ENCODE measurements around the gene SUPV3L1. TPM values are rescaled to one million over a fixed set of nuclear protein-coding genes. Genes with fewer than 3 reads are reported as not detected.

SUPV3L1 gene
- total RNA-seq, 2 experiments from 2014 or later = 35.6 to 38.3 TPM

DNA sequence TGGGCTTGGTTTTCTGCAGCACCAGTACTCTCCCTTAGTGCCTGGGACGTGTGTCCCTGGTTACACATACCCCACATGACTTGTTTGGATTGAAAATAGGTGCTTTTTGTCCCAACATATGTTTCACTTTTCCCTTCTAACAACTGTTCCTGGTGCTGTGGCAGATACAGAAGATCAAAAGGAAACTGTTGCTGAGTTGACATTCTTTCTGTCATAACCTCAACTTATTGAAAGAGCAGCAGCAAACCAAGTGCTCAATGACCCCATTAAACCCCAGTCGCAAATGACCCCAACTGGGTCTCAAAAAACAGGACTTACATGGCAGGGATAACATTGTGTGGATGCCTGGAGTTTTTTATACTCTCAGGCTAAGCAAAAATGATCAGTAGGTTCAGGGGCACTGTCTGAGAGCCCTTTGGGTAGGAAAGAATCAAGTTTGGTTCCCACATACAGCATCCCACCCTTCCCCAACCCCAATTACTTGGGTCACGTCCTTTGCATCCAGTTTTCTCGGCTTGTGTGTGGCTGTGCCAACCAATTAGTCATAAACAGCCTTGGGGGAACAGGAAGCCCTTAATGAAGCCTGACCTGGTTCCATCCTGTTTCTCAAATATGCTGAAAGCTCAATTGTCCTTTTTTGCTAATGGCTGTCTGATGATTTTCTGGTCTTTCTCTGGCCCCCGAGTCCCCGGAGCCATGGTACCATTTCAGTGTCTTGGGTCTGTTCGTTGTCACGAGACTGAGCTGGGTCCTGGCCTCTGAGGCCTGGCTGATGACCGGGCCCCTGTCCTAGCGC, 45.0 kb downstream of the SUPV3L1 start:
- Mint-ChIP-seq H3K27me3 (peaks cover 2% of the 10 kb centered on the region), H3K4me3 (peak overlapping the region; percentile 52)
- POLR2A ChIA-PET = interaction anchor here (0.6 to 1.7 kb wide), 3 partner anchors 9 to 171 kb away, joined by 3 to 5 read pairs (median 4); no protein-coding TSS in a partner anchor

DNA sequence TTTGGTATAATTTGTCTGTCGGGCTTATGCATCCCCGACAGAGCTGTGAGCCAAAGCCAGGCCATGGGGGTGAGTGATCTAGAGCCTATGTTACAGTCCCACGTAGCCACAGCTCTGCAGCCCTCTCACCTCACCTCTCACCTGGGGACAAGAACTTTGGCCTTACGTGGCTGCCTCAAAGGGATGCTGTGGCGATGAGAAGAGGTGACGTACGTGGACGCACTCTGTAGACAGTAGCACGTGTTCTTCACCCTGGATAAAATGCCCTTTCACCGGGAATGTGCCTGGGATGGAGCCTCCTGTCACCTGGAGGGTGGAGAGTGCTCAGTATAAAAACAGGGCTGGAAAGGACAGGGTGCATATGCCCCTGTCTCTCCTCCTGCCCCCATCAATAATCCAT, 45.6 kb downstream of the SUPV3L1 start:
- no peak for ATAC-seq (ENCODE audit: low read depth)
- no peaks in the 10 kb centered on the region for H3K36me3 Mint-ChIP-seq
- no peak for DNase-seq
- peaks cover 2% of the 10 kb centered on the region for H3K27me3 Mint-ChIP-seq
- POLR2A ChIA-PET = interaction anchor here (0.6 to 1.7 kb wide), 3 partner anchors 10 to 170 kb away, joined by 3 to 5 read pairs (median 4); no protein-coding TSS in a partner anchor
- H3K9me3 Mint-ChIP-seq = no peaks in the 10 kb centered on the region
- H3K4me1 Mint-ChIP-seq = peaks cover 60% of the 10 kb centered on the region
- H3K4me3 Mint-ChIP-seq = no peak overlapping the region
- peak overlapping the region; percentile 59 for H3K27ac Mint-ChIP-seq

More for the DNA sequence above, 45.0 kb downstream of the SUPV3L1 start:
- Mint-ChIP-seq H3K4me1 (peaks cover 61% of the 10 kb centered on the region), H3K27ac (peak overlapping the region; percentile 81), H3K36me3 (no peaks in the 10 kb centered on the region), H3K9me3 (no peaks in the 10 kb centered on the region)
- DNase-seq (no peak), ATAC-seq (ENCODE audit: low read depth) (no peak)

DNA sequence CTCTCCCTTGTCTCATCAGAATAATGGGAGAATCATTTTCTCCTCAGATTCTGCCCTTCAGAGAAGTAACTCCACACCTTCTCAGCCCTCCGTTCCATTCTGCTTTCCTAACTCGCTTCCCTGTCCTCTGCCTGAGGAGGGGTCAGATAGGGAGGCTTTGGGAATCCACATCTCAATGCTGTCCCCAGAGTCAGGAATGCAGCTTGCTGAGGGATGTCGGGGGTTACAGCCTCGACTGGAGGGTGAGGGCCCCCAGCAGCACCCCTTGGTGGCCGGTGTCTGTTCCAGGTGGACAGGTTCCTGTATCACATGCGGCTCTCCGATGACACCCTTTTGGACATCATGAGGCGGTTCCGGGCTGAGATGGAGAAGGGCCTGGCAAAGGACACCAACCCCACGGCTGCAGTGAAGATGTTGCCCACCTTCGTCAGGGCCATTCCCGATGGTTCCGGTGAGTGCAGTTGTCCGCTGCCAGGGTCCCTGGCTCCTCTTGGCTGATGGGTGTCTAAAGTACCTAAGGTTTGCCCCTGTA, 47.0 kb downstream of the SUPV3L1 start:
- ATAC-seq (ENCODE audit: low read depth) = no peak
- POLR2A ChIA-PET = interaction anchor here (1.7 kb wide), 1 partner anchor 102 kb away, joined by 3 read pairs; no protein-coding TSS in a partner anchor
- H3K4me3 Mint-ChIP-seq = no peak overlapping the region
- no peaks in the 10 kb centered on the region for H3K36me3 Mint-ChIP-seq
- no peaks in the 10 kb centered on the region for H3K9me3 Mint-ChIP-seq
- H3K27me3 Mint-ChIP-seq = peaks cover 2% of the 10 kb centered on the region
- no peak overlapping the region for H3K27ac Mint-ChIP-seq
- no peak for DNase-seq
- peaks cover 57% of the 10 kb centered on the region for H3K4me1 Mint-ChIP-seq

DNA sequence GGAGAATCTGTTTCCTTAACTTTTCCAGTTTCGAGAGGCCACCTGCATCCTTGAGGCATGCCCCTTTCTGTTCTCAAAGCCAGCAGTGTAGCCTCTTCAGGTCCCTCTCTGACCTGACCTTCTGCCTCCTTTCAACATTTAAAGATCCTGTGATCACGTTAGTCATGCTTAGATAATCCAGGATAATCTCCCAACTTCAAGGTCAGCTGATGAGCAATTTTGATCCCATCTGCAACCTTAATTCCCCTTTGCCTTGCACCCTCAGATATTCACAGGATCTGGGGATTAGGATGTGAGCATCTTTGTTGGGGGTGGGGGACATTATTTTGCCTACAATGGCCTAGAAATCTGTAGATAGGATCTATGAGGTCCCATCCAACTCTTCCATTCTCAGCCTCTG, 48.1 kb downstream of the SUPV3L1 start:
- Mint-ChIP-seq H3K27ac (peak overlapping the region; percentile 97), H3K36me3 (peaks cover 3% of the 10 kb centered on the region), H3K4me3 (peak overlapping the region; percentile 85), H3K9me3 (no peaks in the 10 kb centered on the region), H3K4me1 (peaks cover 57% of the 10 kb centered on the region), H3K27me3 (peaks cover 2% of the 10 kb centered on the region)
- DNase-seq (no peak), ATAC-seq (ENCODE audit: low read depth) (no peak)
- POLR2A ChIA-PET = interaction anchor here (0.6 to 2.2 kb wide), 4 partner anchors 13 to 28 kb away, joined by 3 to 15 read pairs (median 8); no protein-coding TSS in a partner anchor

DNA sequence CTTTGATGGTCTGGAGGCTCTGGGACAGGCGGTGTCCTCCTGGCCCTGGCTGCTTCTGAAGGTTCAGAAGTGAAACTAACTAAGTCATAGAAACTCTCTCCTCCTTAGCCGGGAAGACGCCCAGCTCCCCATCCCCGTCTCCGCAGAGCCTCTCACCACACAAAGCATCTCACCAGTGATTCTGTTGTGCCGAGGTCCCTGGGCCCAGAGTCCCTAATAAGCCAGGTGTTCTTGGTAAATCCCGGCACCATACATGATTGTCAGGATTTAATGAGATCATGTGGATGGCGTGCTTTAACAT, 49.5 kb downstream of the SUPV3L1 start:
- H3K9me3 Mint-ChIP-seq = no peaks in the 10 kb centered on the region
- ATAC-seq (ENCODE audit: low read depth) = no peak
- peaks cover 2% of the 10 kb centered on the region for H3K27me3 Mint-ChIP-seq
- POLR2A ChIA-PET = interaction anchor here (0.5 to 2.2 kb wide), 10 partner anchors 14 to 274 kb away, joined by 3 to 15 read pairs (median 4); partner anchors contain the start of gene DDX21
- H3K27ac Mint-ChIP-seq = peak overlapping the region; percentile 97
- peak overlapping the region; percentile 85 for H3K4me3 Mint-ChIP-seq
- H3K4me1 Mint-ChIP-seq = peaks cover 59% of the 10 kb centered on the region
- DNase-seq = no peak
- H3K36me3 Mint-ChIP-seq = peaks cover 3% of the 10 kb centered on the region

DNA sequence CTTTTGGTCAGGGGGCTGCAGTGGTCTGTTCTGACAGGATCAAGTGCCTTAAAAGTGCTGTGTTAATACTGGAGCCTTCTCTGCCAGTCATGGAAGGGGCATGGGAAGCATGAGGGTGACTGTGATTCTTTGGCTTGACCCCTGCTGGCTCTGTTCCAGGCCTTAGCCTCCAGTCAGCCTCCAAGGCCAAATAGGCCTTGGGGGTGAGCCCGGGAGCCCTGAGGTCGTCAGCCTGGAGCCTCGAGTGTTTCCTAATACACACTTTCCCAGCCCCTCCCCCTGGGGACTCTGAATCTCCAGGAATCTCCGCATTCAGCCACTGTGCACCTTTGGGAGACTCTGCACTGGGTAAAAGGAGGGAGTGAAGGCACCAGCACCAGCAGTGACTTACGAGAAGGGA, 50.1 kb downstream of the SUPV3L1 start:
- peak overlapping the region; percentile 97 for H3K27ac Mint-ChIP-seq
- H3K4me1 Mint-ChIP-seq = peaks cover 54% of the 10 kb centered on the region
- peaks cover 3% of the 10 kb centered on the region for H3K36me3 Mint-ChIP-seq
- ATAC-seq (ENCODE audit: low read depth) (no peak), DNase-seq (no peak)
- no peaks in the 10 kb centered on the region for H3K9me3 Mint-ChIP-seq
- H3K27me3 Mint-ChIP-seq = peaks cover 2% of the 10 kb centered on the region
- POLR2A ChIA-PET = interaction anchor here (1.5 to 2.2 kb wide), 3 partner anchors 15 to 178 kb away, joined by 4 to 12 read pairs (median 7); no protein-coding TSS in a partner anchor
- H3K4me3 Mint-ChIP-seq = no peak overlapping the region

DNA sequence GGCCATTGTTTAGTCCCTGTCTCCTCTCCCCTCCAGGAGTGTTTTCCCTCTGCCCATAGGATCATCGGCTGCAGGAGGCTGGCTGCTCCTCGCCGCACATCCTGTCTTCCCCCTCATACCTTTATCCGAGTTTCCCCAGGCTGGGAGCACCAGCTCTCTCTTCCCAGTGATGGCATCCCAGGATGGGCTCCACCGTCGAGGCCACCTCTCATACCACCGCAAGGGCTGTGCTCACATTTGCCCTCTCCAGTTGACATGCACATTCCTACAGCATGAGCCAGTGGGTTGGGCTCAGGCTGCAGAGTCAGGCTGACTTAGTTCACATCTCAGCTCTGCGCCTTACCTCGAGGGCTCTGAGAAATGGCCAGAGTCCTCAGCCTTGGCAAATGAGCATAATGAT, 52.2 kb downstream of the SUPV3L1 start:
- Mint-ChIP-seq H3K27me3 (peaks cover 2% of the 10 kb centered on the region), H3K36me3 (peaks cover 3% of the 10 kb centered on the region), H3K27ac (peak overlapping the region; percentile 28), H3K9me3 (no peaks in the 10 kb centered on the region), H3K4me1 (peaks cover 46% of the 10 kb centered on the region), H3K4me3 (peak overlapping the region; percentile 74)
- POLR2A ChIA-PET = interaction anchor here (1.2 kb wide), 1 partner anchor 52 kb away, joined by 3 read pairs; the partner anchor contains the start of gene SUPV3L1
- DNase-seq = no peak
- no peak for ATAC-seq (ENCODE audit: low read depth)

DNA sequence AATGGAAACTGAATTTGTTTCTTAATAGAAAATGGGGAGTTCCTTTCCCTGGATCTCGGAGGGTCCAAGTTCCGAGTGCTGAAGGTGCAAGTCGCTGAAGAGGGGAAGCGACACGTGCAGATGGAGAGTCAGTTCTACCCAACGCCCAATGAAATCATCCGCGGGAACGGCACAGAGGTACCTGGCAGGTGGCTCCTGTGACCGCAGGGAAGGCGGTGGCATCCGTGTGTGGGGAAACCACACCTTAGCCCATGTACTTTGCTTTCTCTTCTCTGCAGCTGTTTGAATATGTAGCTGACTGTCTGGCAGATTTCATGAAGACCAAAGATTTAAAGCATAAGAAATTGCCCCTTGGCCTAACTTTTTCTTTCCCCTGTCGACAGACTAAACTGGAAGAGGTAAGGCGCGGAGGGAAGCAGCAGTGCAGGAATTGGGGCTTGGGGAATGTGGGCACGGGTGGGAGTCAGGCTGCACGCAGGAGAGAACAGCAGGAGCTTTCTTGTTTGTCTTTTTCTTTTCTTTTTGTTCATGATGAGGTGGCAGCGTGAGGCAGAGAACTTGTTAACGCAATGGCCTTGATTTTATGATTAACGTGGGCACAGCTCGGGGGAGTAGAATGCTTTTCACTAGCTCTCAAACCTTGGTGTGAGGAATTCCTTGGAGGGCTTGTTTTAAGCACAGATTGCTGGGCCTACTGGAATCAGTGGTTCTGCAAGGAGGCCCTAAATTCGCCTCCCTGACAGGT, 52.9 kb downstream of the SUPV3L1 start:
- Mint-ChIP-seq H3K9me3 (no peaks in the 10 kb centered on the region), H3K27ac (peak overlapping the region; percentile 70), H3K36me3 (peaks cover 3% of the 10 kb centered on the region), H3K4me1 (peaks cover 42% of the 10 kb centered on the region), H3K27me3 (peaks cover 2% of the 10 kb centered on the region), H3K4me3 (peak overlapping the region; percentile 74)
- POLR2A ChIA-PET = interaction anchor here (0.7 to 1.2 kb wide), 4 partner anchors 10 to 175 kb away, joined by 3 read pairs; partner anchors contain the start of gene SUPV3L1
- no peak for DNase-seq
- no peak for ATAC-seq (ENCODE audit: low read depth)

DNA sequence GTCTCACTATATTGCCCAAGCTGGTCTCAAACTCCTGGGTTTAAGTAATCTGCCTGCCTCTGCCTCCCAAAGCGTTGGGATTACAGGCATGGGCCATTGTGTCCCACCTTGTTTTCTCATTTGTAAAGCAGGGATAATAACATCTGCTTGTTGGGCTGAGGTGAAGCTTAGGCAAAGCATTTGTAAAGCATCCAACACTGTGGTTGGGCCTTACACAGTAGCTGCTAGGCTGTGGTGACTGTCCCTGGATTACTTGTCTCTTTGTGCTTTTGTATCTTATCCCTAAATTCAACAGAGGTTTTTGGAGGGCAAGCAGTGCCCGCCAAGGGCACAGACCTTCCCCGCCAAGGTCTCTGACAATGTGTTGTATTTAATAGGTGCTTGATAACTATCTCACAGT, 54.4 kb downstream of the SUPV3L1 start:
- no peak for ATAC-seq (ENCODE audit: low read depth)
- Mint-ChIP-seq H3K36me3 (peaks cover 3% of the 10 kb centered on the region), H3K4me3 (no peak overlapping the region)

DNA sequence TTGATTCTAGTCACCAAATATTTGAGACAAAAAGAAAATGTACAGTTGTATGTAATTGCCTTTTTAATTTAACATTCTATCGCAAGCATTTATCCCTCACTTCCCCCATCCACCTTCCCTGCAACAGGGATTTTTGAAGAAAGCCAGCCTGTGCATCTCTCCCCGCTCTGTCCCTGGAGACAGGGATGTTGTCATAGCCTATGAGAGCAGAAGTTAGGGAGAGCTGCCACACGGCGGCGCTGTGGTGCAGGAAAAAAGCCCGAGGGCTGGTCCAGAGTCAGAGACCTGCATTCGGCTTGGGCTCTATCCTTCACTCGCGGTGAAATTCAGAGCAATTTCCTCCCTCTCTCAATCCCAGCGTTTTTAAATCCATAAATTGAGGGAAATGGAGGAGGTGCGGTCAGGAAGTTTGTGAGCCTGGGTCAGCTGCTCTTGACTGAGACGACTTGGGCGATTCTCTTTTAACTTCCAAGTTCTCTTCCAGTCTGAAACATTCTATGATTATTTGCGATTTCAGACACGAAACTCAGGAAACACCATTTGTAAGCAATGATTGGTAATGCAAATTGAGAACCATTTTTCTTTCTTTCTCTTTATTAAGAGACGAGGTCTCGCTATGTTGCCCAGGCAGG, 57.6 kb downstream of the SUPV3L1 start:
- Mint-ChIP-seq H3K36me3 (no peaks in the 10 kb centered on the region), H3K9me3 (no peaks in the 10 kb centered on the region), H3K27ac (peak overlapping the region; percentile 5), H3K4me1 (peaks cover 24% of the 10 kb centered on the region), H3K27me3 (no peaks in the 10 kb centered on the region), H3K4me3 (no peak overlapping the region)
- peak; percentile 99 for ATAC-seq (ENCODE audit: low read depth)
- peak; percentile 93 for DNase-seq
- POLR2A ChIA-PET = no interaction called here

More for the DNA sequence above, 54.4 kb downstream of the SUPV3L1 start:
- POLR2A ChIA-PET = no interaction called here
- Mint-ChIP-seq H3K27me3 (peaks cover 2% of the 10 kb centered on the region), H3K9me3 (no peaks in the 10 kb centered on the region), H3K27ac (no peak overlapping the region), H3K4me1 (peaks cover 31% of the 10 kb centered on the region)
- DNase-seq = no peak

DNA sequence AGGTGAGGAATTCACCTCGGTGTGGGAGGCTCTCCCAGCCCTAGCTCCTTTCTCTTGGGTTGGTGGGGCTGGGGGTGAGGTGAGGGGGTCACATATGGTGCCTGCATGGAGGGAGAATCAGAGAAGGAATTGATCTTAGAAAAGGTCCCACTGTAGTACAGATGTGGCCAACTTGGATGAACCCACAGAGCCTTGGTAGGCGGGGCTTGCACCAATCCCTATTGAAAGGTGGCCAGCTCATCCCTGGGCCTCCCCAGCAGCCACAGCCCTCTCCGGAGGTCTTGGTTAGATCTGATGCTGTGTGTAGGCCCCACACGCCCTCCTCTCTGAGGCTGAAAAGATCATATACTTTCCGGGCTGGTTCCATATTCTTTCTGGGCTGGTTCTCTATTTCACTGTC, 59.1 kb downstream of the SUPV3L1 start:
- H3K4me3 Mint-ChIP-seq = no peak overlapping the region
- no peaks in the 10 kb centered on the region for H3K27me3 Mint-ChIP-seq
- no peaks in the 10 kb centered on the region for H3K36me3 Mint-ChIP-seq
- POLR2A ChIA-PET = interaction anchor here (1.5 kb wide), 1 partner anchor 154 kb away, joined by 4 read pairs; no protein-coding TSS in a partner anchor
- DNase-seq (no peak), ATAC-seq (ENCODE audit: low read depth) (no peak)
- H3K9me3 Mint-ChIP-seq = no peaks in the 10 kb centered on the region
- H3K27ac Mint-ChIP-seq = no peak overlapping the region
- H3K4me1 Mint-ChIP-seq = peaks cover 14% of the 10 kb centered on the region

DNA sequence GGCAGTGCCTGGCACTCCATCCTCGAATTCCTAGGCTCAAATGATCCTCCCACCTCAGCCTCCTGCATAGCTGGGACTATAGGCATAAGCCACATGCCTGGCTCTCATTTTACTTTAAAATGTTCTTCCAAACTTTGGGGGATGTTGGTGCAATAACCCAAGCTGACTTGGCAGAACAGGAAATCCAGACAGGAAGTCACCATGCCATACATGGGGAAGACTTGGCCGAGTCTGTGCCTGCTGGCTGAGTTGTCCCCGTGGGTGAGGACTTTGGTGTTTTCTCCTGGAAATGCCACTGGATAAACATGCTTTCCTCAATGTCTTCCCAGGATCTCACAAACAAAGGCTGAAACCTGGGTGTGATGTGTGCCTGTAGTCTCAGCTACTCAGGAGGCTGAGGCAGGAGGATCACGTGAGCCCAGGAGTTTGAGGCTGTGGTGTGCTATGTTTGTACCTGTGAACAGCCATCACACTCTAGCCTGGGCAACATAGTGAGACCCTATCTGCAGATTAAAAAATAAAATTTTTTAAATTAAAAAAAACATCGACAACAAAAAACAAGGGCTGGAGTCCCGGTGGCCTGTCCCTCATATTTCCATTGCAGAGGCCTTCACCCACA, 59.9 kb downstream of the SUPV3L1 start:
- Mint-ChIP-seq H3K9me3 (no peaks in the 10 kb centered on the region), H3K4me1 (peaks cover 14% of the 10 kb centered on the region), H3K36me3 (no peaks in the 10 kb centered on the region), H3K27me3 (no peaks in the 10 kb centered on the region), H3K27ac (no peak overlapping the region), H3K4me3 (no peak overlapping the region)
- POLR2A ChIA-PET = interaction anchor here (1.5 kb wide), 1 partner anchor 153 kb away, joined by 4 read pairs; no protein-coding TSS in a partner anchor
- no peak for ATAC-seq (ENCODE audit: low read depth)
- DNase-seq = no peak

Data from activated naive CD8-positive, alpha-beta T cell treated with anti-CD3 and anti-CD28 coated beads, Interleukin-2, amount 10 ng/mL, durations not matched to agents 7 days and 5 days (primary cell).